PC-3 (cell line): Measurements from ENCODE around the gene RNF11. TPM values are rescaled to one million over a fixed set of nuclear protein-coding genes. Genes with fewer than 3 reads are reported as not detected.

Experiments used
- ATAC-seq: fragments of 200-7000 bp; cut with Tn5 transposase; 2 replicates; pipeline ENCODE4 v1.9.1; 2020; ENCODE audit warnings: mild to moderate bottlenecking, moderate library complexity
- BruUV-seq: library from RNA; stranded (reverse); fragments of 400-500 nt; replicated peaks from 2 replicates; lab custom pipeline; 2021; lab: Mats Ljungman, UMichigan
- CTCF ChIA-PET: fragments of 300-600 bp; sonication (Branson Sonifier 250); formaldehyde crosslinking; loops from one replicate; lab custom pipeline; 2022; ENCODE audit warnings: antibody characterized with exemption; lab: Charles Lee
- POLR2A ChIA-PET: fragments of 300-600 bp; sonication (Branson Sonifier 250); formaldehyde crosslinking; loops from one replicate; lab custom pipeline; 2022; ENCODE audit warnings: antibody characterized with exemption; ENCODE audit not compliant: unreplicated experiment; lab: Charles Lee
- DNase-seq: peaks from one replicate; pipeline ENCODE4 v3.0.0-alpha.2; 2015
- H2AFZ ChIP-seq: fragments of 300-600 bp; sonication (generic); 2 replicates; pipeline ENCODE4 v1.6.0; 2016; ENCODE audit warnings: antibody characterized with exemption, low read length
- H3F3A ChIP-seq: fragments of 300-600 bp; sonication (generic); one replicate; pipeline ENCODE4 v1.6.0; 2017; ENCODE audit warnings: antibody characterized with exemption, low read length, control low read depth, mild to moderate bottlenecking; ENCODE audit not compliant: unreplicated experiment
- H3K27ac ChIP-seq: fragments of 300-600 bp; sonication (generic); 2 replicates; pipeline ENCODE4 v1.5.1; 2016; ENCODE audit warnings: mild to moderate bottlenecking, low read length
- H3K27me3 ChIP-seq: fragments of 300-600 bp; sonication (generic); 2 replicates; pipeline ENCODE4 v1.6.1; 2016; ENCODE audit warnings: low read length, mixed read lengths
- H3K36me3 ChIP-seq: fragments of 300-600 bp; sonication (generic); 2 replicates; pipeline ENCODE4 v1.6.1; 2016; ENCODE audit warnings: low read depth, mixed run types, low read length, mixed read lengths
- H3K4me1 ChIP-seq: fragments of 300-600 bp; sonication (generic); 2 replicates; pipeline ENCODE4 v1.5.1; 2016; ENCODE audit warnings: low read length; ENCODE audit not compliant: insufficient read depth
- H3K4me2 ChIP-seq: fragments of 300-600 bp; sonication (generic); 2 replicates; pipeline ENCODE4 v1.6.0; 2016; ENCODE audit warnings: low read length
- H3K4me3 ChIP-seq: fragments of 300-600 bp; sonication (generic); 2 replicates; pipeline ENCODE4 v1.5.1; 2016; ENCODE audit warnings: mild to moderate bottlenecking, low read length, mixed read lengths
- H3K79me2 ChIP-seq: fragments of 300-600 bp; sonication (generic); 2 replicates; pipeline ENCODE4 v1.6.1; 2017; ENCODE audit warnings: low read length, mixed read lengths
- H3K9ac ChIP-seq: fragments of 300-600 bp; sonication (generic); 2 replicates; pipeline ENCODE4 v1.6.0; 2016; ENCODE audit warnings: mild to moderate bottlenecking, low read length
- H3K9me2 ChIP-seq: fragments of 300-600 bp; sonication (generic); replicated peaks from 2 replicates; pipeline ENCODE4 v1.6.1; 2016; ENCODE audit warnings: mixed run types, low read length, mixed read lengths
- H3K9me3 ChIP-seq: fragments of 300-600 bp; sonication (generic); 2 replicates; pipeline ENCODE4 v1.6.1; 2016; ENCODE audit warnings: low read length, mixed read lengths
- H4K20me1 ChIP-seq: fragments of 300-600 bp; sonication (generic); 2 replicates; pipeline ENCODE4 v1.6.1; 2016; ENCODE audit warnings: low read length, mixed read lengths
- CTCF ChIP-seq: fragments of 300-600 bp; sonication (generic); conservative IDR thresholded peaks from 2 replicates; pipeline ENCODE4 v1.5.1; 2017; ENCODE audit warnings: antibody characterized with exemption, low read depth, mild to moderate bottlenecking, low read length
- EZH2 ChIP-seq: fragments of 300-600 bp; sonication (generic); IDR thresholded peaks from one replicate; pipeline ENCODE4 v1.6.1; 2017; ENCODE audit warnings: antibody characterized with exemption, mild to moderate bottlenecking, low read length; ENCODE audit not compliant: unreplicated experiment
- EZH2phosphoT487 ChIP-seq: fragments of 300-600 bp; sonication (generic); IDR thresholded peaks from 2 replicates; pipeline ENCODE4 v1.6.1; 2018; ENCODE audit warnings: mild to moderate bottlenecking, antibody characterized with exemption, low read length, borderline replicate concordance
- intact Hi-C: fragments of 100-400 bp; cut with micrococcal nuclease; formaldehyde crosslinking; loops from 2 replicates; pipeline ENCODE4 v1.9.0; 2023
- total RNA-seq: library from RNA; depleted of rRNA; stranded (reverse); fragments of >200 nt; gene quantifications from 2 replicates; pipeline ENCODE4 v1.2.3, GENCODE V29; 2014

The RNF11 gene
- total RNA-seq, 1 experiment from 2014 or later = 169 TPM

- TF ChIP-seq CTCF = no peak
- TF ChIP-seq EZH2 = no peak
- H3K9me3 ChIP-seq = no peaks in the 10 kb centered on the region
- no peaks in the 10 kb centered on the region for H3K9me2 ChIP-seq
- H4K20me1 ChIP-seq = peaks cover 32% of the 10 kb centered on the region
- H3K27me3 ChIP-seq = no peaks in the 10 kb centered on the region
- H3F3A ChIP-seq = peaks cover 3% of the 10 kb centered on the region
- CTCF ChIA-PET = interaction anchor here (0.6 kb wide), 1 partner anchor 60 kb away, joined by 3 read pairs; no protein-coding TSS in a partner anchor
- DNase-seq (peak; percentile 52), ATAC-seq (0 out of 2 replicates have a peak, but pooled peaks have one; percentile 4)
- intact Hi-C loops = loop anchor here (1.0 to 5.0 kb wide), 2 partner anchors 45 to 60 kb away; no protein-coding TSS in a partner anchor
- H2AFZ ChIP-seq = no peak overlapping the region
- H3K9ac ChIP-seq = peak overlapping the region; percentile 92
- H3K79me2 ChIP-seq = peaks cover 62% of the 10 kb centered on the region
- POLR2A ChIA-PET = interaction anchor here (0.5 kb wide), 1 partner anchor 235 kb away, joined by 3 read pairs; no protein-coding TSS in a partner anchor
- H3K27ac ChIP-seq = peak overlapping the region; percentile 46
- peak overlapping the region; percentile 96 for H3K4me3 ChIP-seq
- no peaks in the 10 kb centered on the region for H3K36me3 ChIP-seq
- H3K4me1 ChIP-seq = peaks cover 23% of the 10 kb centered on the region
- BruUV-seq = TSS peak; percentile 48
- H3K4me2 ChIP-seq = peak overlapping the region; percentile 87
Measured at GRCh38 chr1:51237351-51238033, 1.4 kb downstream of the RNF11 start.

- Histone ChIP-seq H3K36me3 (no peaks in the 10 kb centered on the region), H3K4me3 (peak overlapping the region; percentile 96), H3K4me1 (peaks cover 23% of the 10 kb centered on the region), H3K9ac (peak overlapping the region; percentile 35), H3K9me2 (no peaks in the 10 kb centered on the region), H3K9me3 (no peaks in the 10 kb centered on the region), H3K79me2 (peaks cover 67% of the 10 kb centered on the region), H4K20me1 (peaks cover 36% of the 10 kb centered on the region), H3K4me2 (peak overlapping the region; percentile 87), H2AFZ (no peak overlapping the region), H3K27me3 (no peaks in the 10 kb centered on the region), H3F3A (peaks cover 3% of the 10 kb centered on the region), H3K27ac (peak overlapping the region; percentile 46)
- ChIA-PET POLR2A (interaction anchor here (0.5 kb wide), 1 partner anchor 235 kb away, joined by 3 read pairs; no protein-coding TSS in a partner anchor), CTCF (no interaction called here)
- BruUV-seq = no TSS peak
- ATAC-seq (no peak), DNase-seq (no peak)
- intact Hi-C loops = loop anchor here (5.0 kb wide), 1 partner anchor 59 kb away; no protein-coding TSS in a partner anchor
- TF ChIP-seq EZH2 = no peak
- TF ChIP-seq EZH2phosphoT487 = no peak
- no peak for TF ChIP-seq CTCF
Measured at GRCh38 chr1:51238034-51238403, 1.9 kb downstream of the RNF11 start.

- ChIA-PET CTCF (no interaction called here), POLR2A (no interaction called here)
- H3K36me3 ChIP-seq = no peaks in the 10 kb centered on the region
- H2AFZ ChIP-seq = no peak overlapping the region
- H3K4me1 ChIP-seq = peaks cover 13% of the 10 kb centered on the region
- no peaks in the 10 kb centered on the region for H3K9me3 ChIP-seq
- H3K4me2 ChIP-seq = no peak overlapping the region
- H3F3A ChIP-seq = peaks cover 3% of the 10 kb centered on the region
- no peak overlapping the region for H3K9ac ChIP-seq
- H4K20me1 ChIP-seq = peaks cover 40% of the 10 kb centered on the region
- DNase-seq = no peak
- H3K27me3 ChIP-seq = no peaks in the 10 kb centered on the region
- H3K4me3 ChIP-seq = no peak overlapping the region
- ATAC-seq = no peak
- H3K9me2 ChIP-seq = no peaks in the 10 kb centered on the region
- BruUV-seq = no TSS peak
- peaks cover 88% of the 10 kb centered on the region for H3K79me2 ChIP-seq
- intact Hi-C loops = no loop called here
- no peak overlapping the region for H3K27ac ChIP-seq
- TF ChIP-seq EZH2 = no peak
- TF ChIP-seq CTCF = no peak
- no peak for TF ChIP-seq EZH2phosphoT487
Measured at GRCh38 chr1:51240084-51240483, 4.0 kb downstream of the RNF11 start.
